Panc1 (cell line): Measurements from ENCODE around the gene CELF2. TPM values are rescaled to one million over a fixed set of nuclear protein-coding genes. Genes with fewer than 3 reads are reported as not detected.

ENCODE experiments used
- ATAC-seq: fragments of 200-7000 bp; cut with Tn5 transposase; 2 replicates; pipeline ENCODE4 v1.9.1; 2020; ENCODE audit warnings: mild to moderate bottlenecking, moderate library complexity
- BruUV-seq: library from RNA; stranded (reverse); fragments of 400-500 nt; replicated peaks from 2 replicates; lab custom pipeline; 2021; lab: Mats Ljungman, UMichigan
- CTCF ChIA-PET: fragments of 300-600 bp; sonication (Branson Sonifier 250); formaldehyde crosslinking; loops from one replicate; lab custom pipeline; 2022; ENCODE audit warnings: antibody characterized with exemption; lab: Charles Lee
- POLR2A ChIA-PET: fragments of 300-600 bp; sonication (Branson Sonifier 250); formaldehyde crosslinking; loops from one replicate; lab custom pipeline; 2022; ENCODE audit warnings: antibody characterized with exemption; lab: Charles Lee
- DNase-seq: peaks from one replicate; pipeline ENCODE4 v3.0.0-alpha.2; 2010; ENCODE audit warnings: low read depth, low spot score
- H3K27ac ChIP-seq: 2 replicates; pipeline ENCODE4 v1.5.1; 2011; ENCODE audit warnings: mild to moderate bottlenecking, low read length, inconsistent platforms
- H3K27me3 ChIP-seq: fragments of 200-500 bp; sonication (Bioruptor generic); 2 replicates; pipeline ENCODE4 v1.6.0; 2014; ENCODE audit warnings: low read length, inconsistent platforms; ENCODE audit not compliant: control insufficient read depth, insufficient read depth
- H3K36me3 ChIP-seq: fragments of 200-500 bp; sonication (Bioruptor generic); 2 replicates; pipeline ENCODE4 v1.5.1; 2014; ENCODE audit warnings: inconsistent platforms, mild to moderate bottlenecking, low read length, moderate library complexity; ENCODE audit not compliant: control insufficient read depth, insufficient read depth
- H3K4me1 ChIP-seq: 2 replicates; pipeline ENCODE4 v1.5.1; 2011; ENCODE audit warnings: inconsistent platforms, mild to moderate bottlenecking, low read length, moderate library complexity; ENCODE audit not compliant: control insufficient read depth, insufficient read depth
- H3K4me3 ChIP-seq, 2 experiments: 2 replicates each; pipeline ENCODE4 v1.5.1; 2011 to 2012; ENCODE audit warnings: low read depth in 2 of 2, low read length in 2 of 2, mild to moderate bottlenecking in 2 of 2, inconsistent platforms in 1 of 2, moderate library complexity in 1 of 2
- H3K9me3 ChIP-seq: fragments of 200-500 bp; sonication (Bioruptor generic); 2 replicates; pipeline ENCODE4 v1.5.1; 2014; ENCODE audit warnings: low read depth, mild to moderate bottlenecking, inconsistent platforms, low read length, moderate library complexity; ENCODE audit not compliant: control insufficient read depth, insufficient read depth
- POLR2AphosphoS5 ChIP-seq: IDR thresholded peaks from 2 replicates; pipeline ENCODE4 v1.6.1; 2012; ENCODE audit warnings: mild to moderate bottlenecking, low read depth, low read length, moderate library complexity
- REST ChIP-seq, 2 experiments: IDR thresholded peaks; 2 replicates each; pipeline ENCODE4 v1.6.1; 2011 to 2012; ENCODE audit warnings: low read depth in 2 of 2, control low read depth in 1 of 2, low read length in 1 of 2, mild to moderate bottlenecking in 1 of 2, moderate library complexity in 1 of 2; ENCODE audit not compliant: insufficient read depth in 1 of 2
- SIN3A ChIP-seq: IDR thresholded peaks from 2 replicates; pipeline ENCODE4 v1.6.1; 2012; ENCODE audit warnings: low read depth, mild to moderate bottlenecking, low read length, moderate library complexity, borderline replicate concordance; ENCODE audit not compliant: insufficient read depth
- TCF7L2 ChIP-seq: IDR thresholded peaks from 2 replicates; pipeline ENCODE4 v1.6.1; 2011; ENCODE audit warnings: mild to moderate bottlenecking, low read depth, low read length, inconsistent platforms
- in situ Hi-C: cut with HindIII; loops from 2 replicates; pipeline ENCODE4 v1.10.0; 2016; ENCODE audit warnings: low sequenced_read_pairs, low pct_unique_long_range_greater_than_20kb
- intact Hi-C: fragments of 100-400 bp; cut with micrococcal nuclease; formaldehyde crosslinking; loops from one replicate; pipeline ENCODE4 v1.10.0; 2022; ENCODE audit not compliant: unreplicated experiment
- total RNA-seq: library from RNA; stranded (reverse); gene quantifications from one replicate; pipeline ENCODE4 v1.2.1, GENCODE V29; 2021; ENCODE audit not compliant: unreplicated experiment
- TF ChIP-seq, protein P1 (sequence below): fragments of 450-650 bp; IDR thresholded peaks from 2 replicates; pipeline ENCODE4 v1.5.1; 2017; ENCODE audit warnings: mild to moderate bottlenecking

CELF2 gene
- total RNA-seq, 1 experiment from 2014 or later = 0.44 TPM

- Histone ChIP-seq H3K27ac (no peak overlapping the region), H3K36me3 (no peaks in the 10 kb centered on the region), H3K4me1 (no peaks in the 10 kb centered on the region), H3K4me3 (no peak overlapping the region), H3K9me3 (no peaks in the 10 kb centered on the region), H3K27me3 (no peaks in the 10 kb centered on the region; the same call in 1 of the 2 replicates)
- no peak for DNase-seq
- no TSS peak for BruUV-seq
- intact Hi-C loops (no loop called here), in situ Hi-C loops (no loop called here)
- POLR2A ChIA-PET = no interaction called here
- no peak for TF ChIP-seq SIN3A
- no peak for TF ChIP-seq REST (IDR thresholded peaks at IDR 0.05; ENCODE audit: insufficient read depth in 1 of 2, low read depth in 2 of 2, low read length in 1 of 2)
- no peak for TF ChIP-seq TCF7L2
- TF ChIP-seq, protein P1, sequence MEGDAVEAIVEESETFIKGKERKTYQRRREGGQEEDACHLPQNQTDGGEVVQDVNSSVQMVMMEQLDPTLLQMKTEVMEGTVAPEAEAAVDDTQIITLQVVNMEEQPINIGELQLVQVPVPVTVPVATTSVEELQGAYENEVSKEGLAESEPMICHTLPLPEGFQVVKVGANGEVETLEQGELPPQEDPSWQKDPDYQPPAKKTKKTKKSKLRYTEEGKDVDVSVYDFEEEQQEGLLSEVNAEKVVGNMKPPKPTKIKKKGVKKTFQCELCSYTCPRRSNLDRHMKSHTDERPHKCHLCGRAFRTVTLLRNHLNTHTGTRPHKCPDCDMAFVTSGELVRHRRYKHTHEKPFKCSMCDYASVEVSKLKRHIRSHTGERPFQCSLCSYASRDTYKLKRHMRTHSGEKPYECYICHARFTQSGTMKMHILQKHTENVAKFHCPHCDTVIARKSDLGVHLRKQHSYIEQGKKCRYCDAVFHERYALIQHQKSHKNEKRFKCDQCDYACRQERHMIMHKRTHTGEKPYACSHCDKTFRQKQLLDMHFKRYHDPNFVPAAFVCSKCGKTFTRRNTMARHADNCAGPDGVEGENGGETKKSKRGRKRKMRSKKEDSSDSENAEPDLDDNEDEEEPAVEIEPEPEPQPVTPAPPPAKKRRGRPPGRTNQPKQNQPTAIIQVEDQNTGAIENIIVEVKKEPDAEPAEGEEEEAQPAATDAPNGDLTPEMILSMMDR = no peak
- TF ChIP-seq POLR2AphosphoS5 = no peak
- CTCF ChIA-PET = no interaction called here
- ATAC-seq = no peak
Observed at GRCh38 chr10:11240641-11241040, 223.0 kb downstream of the CELF2 start.

DNA sequence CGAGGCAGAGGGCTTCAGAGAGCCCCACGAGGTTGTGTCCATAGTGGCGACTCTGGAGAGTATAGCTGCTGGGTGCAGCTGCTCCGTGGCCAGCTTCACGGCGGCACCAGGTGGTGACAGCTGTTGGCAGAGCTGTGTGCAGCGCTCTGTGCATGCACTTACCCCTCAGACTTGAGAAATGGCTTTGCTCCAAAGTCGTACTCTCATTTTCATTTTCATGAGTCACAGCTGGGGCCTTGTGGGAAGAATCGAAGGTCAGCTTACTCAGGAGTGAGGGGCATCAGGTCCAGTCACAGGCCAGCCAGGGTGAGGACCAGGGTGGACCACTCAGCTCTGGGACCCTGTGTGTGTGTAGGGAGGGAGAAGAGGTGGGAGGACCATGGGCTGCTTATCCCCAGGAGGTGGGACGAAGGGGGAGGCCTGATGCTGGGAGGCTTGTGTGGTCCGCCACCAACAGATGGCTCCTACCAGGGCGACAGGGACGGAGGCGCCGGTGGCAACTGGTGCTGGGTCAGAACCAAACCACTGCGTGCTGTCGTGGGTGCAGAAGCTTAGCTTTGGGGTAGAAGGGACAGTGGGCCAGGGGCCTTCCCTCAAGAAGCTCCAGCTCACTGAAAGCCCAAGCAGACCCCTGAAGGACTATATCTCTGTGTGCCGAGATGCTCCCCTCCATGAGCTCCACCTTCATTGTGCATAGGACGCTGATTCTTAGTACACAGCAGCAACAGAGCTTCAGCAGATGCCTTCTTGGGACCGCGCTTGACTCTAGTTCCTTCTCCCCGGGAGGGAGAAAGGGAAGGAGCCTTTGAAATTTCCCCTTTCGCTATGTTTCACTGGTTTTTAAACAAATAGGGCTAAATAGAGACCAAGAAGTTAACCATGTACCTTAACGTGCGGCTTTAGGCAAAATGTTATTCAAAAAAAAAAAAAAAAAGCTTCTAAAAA is 225.0 kb downstream of the CELF2 start:
- intact Hi-C loops = no loop called here
- TF ChIP-seq POLR2AphosphoS5 (no peak), SIN3A (no peak), REST (IDR thresholded peaks at IDR 0.05; ENCODE audit: insufficient read depth in 1 of 2, low read depth in 2 of 2, low read length in 1 of 2) (no peak), TCF7L2 (no peak)
- TF ChIP-seq, protein P1 = no peak
- H3K27me3 ChIP-seq = no peaks in the 10 kb centered on the region; the same call in 1 of the 2 replicates
- H3K27ac ChIP-seq = no peak overlapping the region
- DNase-seq = no peak
- ATAC-seq = no peak
- BruUV-seq = no TSS peak
- no peaks in the 10 kb centered on the region for H3K9me3 ChIP-seq
- H3K4me3 ChIP-seq = no peak overlapping the region
- H3K4me1 ChIP-seq = no peaks in the 10 kb centered on the region
- ChIA-PET POLR2A (no interaction called here), CTCF (no interaction called here)
- in situ Hi-C loops = no loop called here
- no peaks in the 10 kb centered on the region for H3K36me3 ChIP-seq
